Measurements from ENCODE around the gene HAUS7.

DNA sequence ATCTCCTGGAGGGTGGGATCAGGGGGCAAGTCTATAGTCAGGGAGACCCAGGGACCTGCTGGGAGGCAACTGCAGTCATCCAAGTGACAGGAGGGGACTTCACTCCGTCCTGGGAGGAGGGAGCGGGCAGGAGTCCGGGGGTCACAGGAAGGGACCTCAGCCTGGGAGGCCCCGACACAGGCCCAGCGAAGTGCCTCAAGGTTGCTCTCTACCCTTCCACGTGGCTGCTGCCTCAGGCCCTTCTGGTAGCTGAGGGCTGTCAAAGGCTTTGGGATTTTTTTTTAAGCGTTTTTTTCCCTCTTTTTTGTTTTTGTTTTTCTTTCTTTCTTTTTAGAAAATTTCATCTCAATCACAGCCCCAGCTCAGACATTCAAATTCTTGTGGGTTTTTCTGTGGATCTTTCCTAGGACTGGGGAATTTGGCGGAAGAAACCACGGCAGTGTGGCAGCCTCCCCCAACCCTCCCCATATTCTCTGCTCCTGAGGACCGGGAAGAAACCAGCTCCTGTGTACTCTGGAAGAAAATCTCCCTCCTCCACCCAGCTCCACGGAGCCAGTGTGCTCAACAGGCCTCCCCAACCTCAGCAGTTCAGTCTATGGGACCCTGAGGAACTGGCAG, 1.4 kb upstream of the HAUS7 start:
- TF ChIP-seq CTCF (IDR thresholded peaks at IDR 0.05) (no peak), TCF7L2 (IDR thresholded peaks at IDR 0.05; ENCODE audit: low read depth, low read length) (no peak), POLR2AphosphoS5 (IDR thresholded peaks at IDR 0.05; ENCODE audit: low read depth, low read length) (no peak), REST (IDR thresholded peaks at IDR 0.05; ENCODE audit: insufficient read depth in 1 of 2, low read depth in 2 of 2, low read length in 1 of 2) (no peak), SIN3A (IDR thresholded peaks at IDR 0.05; ENCODE audit: borderline replicate concordance, insufficient read depth, low read depth, low read length) (no peak)
